ENCODE data around the gene PEAK1.

DNA sequence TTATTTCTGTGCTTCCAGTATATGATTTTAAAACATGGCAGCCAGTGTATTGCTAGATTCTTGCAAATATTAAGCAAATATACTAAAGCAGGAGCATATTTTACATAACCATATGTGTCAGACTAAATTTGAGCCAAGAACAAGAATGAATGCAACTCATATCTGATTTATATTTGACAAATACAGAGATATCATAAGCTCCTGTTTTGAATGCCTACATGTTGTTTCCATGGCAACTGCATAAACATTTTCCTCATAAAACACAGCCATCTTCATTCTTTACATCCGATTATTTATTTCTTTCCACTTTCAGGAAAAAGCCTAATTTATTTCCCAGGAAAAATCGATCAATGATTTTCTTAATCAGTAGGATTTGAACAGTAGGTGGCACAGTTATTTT is 176.8 kb downstream of the PEAK1 start:
- TF ChIP-seq, protein P1, sequence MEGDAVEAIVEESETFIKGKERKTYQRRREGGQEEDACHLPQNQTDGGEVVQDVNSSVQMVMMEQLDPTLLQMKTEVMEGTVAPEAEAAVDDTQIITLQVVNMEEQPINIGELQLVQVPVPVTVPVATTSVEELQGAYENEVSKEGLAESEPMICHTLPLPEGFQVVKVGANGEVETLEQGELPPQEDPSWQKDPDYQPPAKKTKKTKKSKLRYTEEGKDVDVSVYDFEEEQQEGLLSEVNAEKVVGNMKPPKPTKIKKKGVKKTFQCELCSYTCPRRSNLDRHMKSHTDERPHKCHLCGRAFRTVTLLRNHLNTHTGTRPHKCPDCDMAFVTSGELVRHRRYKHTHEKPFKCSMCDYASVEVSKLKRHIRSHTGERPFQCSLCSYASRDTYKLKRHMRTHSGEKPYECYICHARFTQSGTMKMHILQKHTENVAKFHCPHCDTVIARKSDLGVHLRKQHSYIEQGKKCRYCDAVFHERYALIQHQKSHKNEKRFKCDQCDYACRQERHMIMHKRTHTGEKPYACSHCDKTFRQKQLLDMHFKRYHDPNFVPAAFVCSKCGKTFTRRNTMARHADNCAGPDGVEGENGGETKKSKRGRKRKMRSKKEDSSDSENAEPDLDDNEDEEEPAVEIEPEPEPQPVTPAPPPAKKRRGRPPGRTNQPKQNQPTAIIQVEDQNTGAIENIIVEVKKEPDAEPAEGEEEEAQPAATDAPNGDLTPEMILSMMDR (conservative IDR thresholded peaks at IDR 0.05) = no peak
- TF ChIP-seq ZFX (IDR thresholded peaks at IDR 0.05) = no peak
